NCI-H82 treated with DMSO at 0.1 percent for 48 hours (cell line): ENCODE results near the gene SAPCD2.
A peak's percentile ranks its signal among the peaks of the same experiment; 100 is the strongest.
"Not testable (repeated sequence)": the region's sequence is repeated elsewhere in the genome, so short reads cannot be mapped to it uniquely, and the experiment has no call there.

Experiments used
- DNase-seq: peaks from one replicate; lab custom pipeline; 2025; ENCODE audit not compliant: unreplicated experiment; lab: John Stamatoyannopoulos, UW

Gene SAPCD2

GRCh38 chr9:137070201-137070905, at the start of gene SAPCD2:
TSS of gene SAPCD2 (minus strand) at chr9:137070557. CDS start at chr9:137070460, 97 bp downstream.
- DNase-seq: peak; percentile 74

- DNase-seq: not testable (repeated sequence)
Observed at GRCh38 chr9:137118092-137118603, 47.8 kb upstream of the SAPCD2 start.

- no peak for DNase-seq
Observed at GRCh38 chr9:137117269-137117731, 46.9 kb upstream of the SAPCD2 start.

DNA sequence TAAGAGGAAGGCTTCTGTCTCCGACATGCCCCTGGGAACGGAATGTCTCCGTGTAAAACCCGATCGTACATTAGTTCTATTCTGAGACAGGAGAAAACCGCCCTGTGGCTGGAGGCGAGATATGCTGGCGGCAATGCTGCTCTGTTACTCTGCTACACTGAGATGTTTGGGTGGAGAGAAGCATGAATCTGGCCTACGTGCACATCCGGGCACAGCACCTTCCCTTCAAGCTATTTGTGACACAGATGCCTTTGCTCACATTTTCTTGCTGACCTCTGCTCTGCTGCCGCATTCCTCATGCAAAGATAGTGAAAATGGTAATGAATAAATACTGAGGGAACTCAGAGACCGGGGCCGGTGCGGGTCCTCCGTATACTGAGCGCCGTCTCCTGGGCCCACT, 46.4 kb upstream of the SAPCD2 start:
- DNase-seq: no peak

DNA sequence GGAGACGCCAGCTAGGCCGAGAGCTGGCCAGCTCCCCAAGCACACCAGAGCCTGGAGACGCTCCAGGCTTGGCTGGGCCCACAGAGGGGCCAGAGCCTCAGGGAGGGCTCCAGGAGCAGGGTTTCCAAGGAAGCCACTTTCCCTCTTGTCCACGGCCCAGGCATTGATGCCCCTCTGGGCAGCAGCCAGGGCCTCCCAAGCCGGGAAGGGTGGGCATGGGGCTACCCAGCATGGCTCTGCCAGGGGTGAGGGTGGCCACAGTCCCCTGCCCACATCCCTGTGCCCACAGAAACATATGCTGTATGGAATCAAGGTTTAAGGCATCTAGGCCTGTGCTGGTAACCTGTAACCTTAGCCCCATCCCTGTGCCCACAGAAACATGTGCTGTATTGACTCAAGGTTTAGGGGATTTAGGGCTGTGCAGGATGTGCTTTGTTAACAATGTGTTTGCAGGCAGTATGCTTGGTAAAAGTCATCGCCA, 45.7 kb upstream of the SAPCD2 start:
- no peak for DNase-seq

- no peak for DNase-seq
Observed at GRCh38 chr9:137115394-137116026, 45.2 kb upstream of the SAPCD2 start.

GRCh38 chr9:137114613-137115393, 44.4 kb upstream of the SAPCD2 start, which contains the start of gene DPP7:
TSS of gene DPP7 (minus strand) at chr9:137114733. CDS start at chr9:137114713, 20 bp downstream.
- no peak for DNase-seq

DNA sequence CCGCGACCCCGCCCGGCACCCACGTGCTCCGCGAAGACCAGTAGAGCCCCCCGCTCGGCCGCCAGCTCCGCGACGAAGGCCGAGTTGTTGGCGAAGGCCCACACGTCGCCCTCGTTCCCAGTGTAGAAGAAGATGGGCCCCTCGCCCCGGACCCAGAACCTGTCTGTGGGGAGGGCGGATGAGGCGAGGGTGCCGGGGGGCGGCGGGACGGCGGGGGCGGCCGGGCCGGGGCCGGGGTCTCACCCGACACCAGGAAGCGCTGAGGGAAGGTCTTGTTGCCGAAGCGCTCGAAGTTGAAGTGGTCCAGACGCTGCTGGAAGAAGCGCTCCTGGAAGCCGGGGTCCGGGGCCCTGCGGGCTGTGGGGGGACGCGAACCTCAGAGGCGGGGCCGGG, 43.9 kb upstream of the SAPCD2 start:
- no peak for DNase-seq

- no peak for DNase-seq
Observed at GRCh38 chr9:137113385-137114159, 43.2 kb upstream of the SAPCD2 start.

DNA sequence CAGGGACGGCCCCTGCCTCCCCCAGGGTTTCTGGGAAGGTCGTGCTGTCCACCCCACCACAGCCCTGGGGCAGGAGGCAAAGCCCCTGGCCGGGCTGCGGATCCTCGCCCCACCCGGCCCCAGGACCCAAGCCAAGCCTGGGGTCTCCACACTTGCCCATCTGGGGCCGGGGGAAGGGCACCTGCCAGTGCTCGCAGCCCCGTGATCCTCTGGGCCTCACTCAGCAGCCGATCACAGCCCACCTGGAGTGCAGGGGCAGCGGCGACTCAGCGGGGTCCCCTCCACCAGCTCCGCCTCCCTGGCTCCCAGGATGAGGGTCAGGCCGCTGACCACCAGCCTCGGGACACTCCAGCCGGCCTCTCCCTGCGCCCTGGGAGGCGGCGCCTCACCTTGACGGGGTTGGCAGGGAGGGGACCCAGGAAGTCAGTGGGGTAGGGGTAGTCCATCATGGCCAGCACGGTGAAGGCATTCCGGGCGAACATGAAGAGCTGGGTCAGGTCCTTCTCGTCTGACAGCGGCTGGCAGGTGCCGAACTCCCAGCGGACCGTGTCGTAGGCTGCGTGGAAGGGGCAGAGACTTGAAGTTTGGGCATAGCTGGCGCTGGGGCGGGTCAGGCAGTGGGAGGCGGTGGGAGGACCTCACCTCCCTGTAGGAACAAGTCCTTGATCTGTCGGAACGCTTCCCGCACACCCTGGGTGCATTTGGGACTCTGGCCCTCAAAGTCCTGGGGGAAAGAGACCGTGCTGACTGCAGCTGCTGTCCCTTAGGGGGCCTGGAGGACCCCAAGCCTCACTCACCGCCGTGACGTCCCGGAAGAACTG, 42.4 kb upstream of the SAPCD2 start:
- DNase-seq: no peak

DNA sequence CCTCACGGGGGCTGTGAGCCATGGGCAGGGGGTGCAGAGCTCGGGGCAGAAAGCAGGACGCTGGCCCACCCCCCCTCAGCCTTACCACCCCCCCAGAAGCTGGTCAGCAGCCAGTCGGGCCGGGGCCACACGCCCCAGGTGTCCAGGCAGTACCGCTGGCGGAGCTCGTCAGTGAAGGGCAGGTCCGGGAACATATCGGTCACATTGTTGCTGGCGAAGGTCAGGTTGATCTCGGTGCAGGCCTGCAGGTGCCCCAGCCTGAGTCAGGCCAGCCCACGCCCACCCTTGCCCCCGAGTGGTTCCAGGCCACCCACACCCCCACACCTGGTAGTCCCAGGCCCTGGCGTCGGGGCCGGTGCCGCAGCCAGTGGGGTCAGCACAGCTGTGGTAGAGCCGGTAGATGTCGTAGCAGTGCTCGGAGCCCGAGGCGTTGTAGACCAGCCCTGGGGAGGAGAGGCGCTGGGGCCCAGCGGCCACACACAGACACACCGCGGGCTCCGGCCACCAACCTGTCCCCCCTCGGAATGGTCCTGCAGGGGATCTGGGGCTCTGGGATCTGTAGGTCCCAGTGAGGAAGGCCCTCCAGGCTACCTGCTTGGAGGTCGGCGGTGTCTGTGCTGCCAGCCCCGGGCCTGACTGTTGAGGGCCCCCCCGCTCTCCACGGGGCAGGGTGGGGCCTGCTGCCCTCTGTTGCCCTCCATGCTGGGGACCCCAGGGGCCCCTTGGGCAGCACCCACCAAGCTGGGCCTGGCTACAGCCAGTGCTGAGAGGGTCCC, 41.6 kb upstream of the SAPCD2 start:
- DNase-seq: no peak

DNA sequence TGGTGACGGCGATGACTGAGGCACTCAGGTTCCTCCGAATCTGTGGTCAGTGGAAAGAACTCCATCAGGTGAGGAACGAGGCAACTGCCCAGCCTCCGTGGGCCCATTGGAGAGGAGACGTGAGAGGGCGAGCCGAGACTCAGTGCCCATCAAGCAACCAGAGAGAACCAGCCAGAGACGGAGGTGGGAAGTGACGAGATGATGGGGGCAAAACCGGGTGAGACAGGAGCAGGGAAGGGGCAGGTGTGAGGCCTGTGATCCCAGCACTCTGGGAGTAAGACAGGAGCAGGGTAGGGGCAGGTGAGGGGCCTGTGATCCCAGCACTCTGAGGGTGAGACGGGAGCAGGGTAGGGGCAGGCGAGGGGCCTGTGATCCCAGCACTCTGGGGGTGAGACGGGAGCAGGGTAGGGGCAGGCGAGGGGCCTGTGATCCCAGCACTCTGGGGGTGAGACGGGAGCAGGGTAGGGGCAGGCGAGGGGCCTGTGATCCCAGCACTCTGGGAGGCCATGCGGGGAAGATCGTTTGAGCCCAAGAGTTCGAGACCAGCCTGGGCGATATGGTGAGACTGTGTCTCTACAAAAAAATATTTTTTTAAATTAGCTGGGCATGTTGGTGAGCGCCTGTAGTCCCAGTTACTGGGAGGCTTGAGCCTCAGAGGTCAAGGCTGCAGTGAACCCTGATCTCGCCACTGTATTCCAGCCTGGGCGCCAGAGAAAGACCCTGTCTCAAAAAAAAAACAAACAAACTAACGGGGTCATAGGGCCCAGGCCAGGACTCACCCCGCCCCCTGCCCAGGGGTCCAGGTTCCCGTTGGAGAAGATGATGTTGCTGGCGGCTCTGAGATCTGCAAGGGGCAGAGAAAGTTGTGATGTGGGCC, 40.8 kb upstream of the SAPCD2 start:
- DNase-seq: no peak

DNA sequence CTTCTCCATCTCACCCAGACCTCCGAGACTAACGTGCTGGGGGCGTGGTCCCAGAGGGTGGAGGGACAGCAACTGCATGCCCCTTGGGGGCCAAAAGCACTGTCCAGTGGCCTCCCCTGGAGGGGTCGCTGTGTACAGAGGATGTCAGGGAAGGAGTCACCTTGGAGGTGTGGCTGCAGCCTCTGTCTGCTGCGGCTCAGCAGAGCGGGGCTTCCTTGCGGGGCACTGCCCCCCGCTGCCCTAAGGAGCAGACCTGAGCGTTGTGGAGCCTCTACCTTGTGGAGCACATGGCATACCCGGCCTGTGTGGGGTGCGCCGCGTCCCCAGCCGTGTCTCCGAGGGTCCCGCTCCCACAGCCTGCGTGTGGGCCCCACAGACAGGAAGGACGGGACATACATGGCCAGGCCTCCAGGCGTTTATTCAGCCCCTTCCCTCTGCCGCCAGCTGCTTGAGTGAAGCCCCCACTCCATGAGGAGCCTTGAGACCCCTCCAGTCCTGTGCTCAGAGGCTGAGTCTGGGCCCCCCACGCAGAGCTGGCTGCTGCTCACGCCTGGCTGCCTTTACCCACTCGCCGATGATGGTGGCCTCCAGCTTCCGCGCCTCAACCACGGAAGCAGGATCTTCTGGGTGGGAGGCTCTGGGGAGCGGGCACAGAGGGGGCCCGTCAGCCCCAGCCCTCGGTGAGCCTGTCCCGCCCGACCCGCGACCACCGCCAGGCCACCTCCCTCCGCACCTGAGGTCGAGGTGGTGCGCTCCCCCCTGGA, 40.0 kb upstream of the SAPCD2 start:
- DNase-seq: no peak

- DNase-seq: no peak
Observed at GRCh38 chr9:137109250-137110146, 39.1 kb upstream of the SAPCD2 start.

GRCh38 chr9:137108608-137109249, 38.4 kb upstream of the SAPCD2 start:
- DNase-seq: no peak

GRCh38 chr9:137107982-137108381, 37.6 kb upstream of the SAPCD2 start:
- DNase-seq: no peak
